ENCODE results near the gene HIBADH.

Gene HIBADH

GRCh38 chr7:27671675-27672074 is 9.0 kb upstream of the HIBADH start:
- no peak overlapping the region for H3K4me3 ChIP-seq (ENCODE audit: low read length, poor library complexity, severe bottlenecking)
- no peaks in the 10 kb centered on the region for H4K20me1 ChIP-seq (ENCODE audit: insufficient read depth, low read length, poor library complexity, severe bottlenecking)
- H3K4me2 ChIP-seq (ENCODE audit: low read depth, low read length, poor library complexity, severe bottlenecking), result no peak overlapping the region
- no peaks in the 10 kb centered on the region for H3K9me2 ChIP-seq (replicated peaks; ENCODE audit: low read depth, low read length)
- no peaks in the 10 kb centered on the region for H3K9me3 ChIP-seq (ENCODE audit: insufficient read depth, low read depth, low read length)
- TF ChIP-seq EZH2phosphoT487 (IDR thresholded peaks at IDR 0.05; ENCODE audit: borderline replicate concordance), result no peak
- no peak for TF ChIP-seq CTCF (conservative IDR thresholded peaks at IDR 0.05; ENCODE audit: low read length)
- H3K79me2 ChIP-seq (ENCODE audit: insufficient read depth, low read length), result no peaks in the 10 kb centered on the region
- no peaks in the 10 kb centered on the region for H3K4me1 ChIP-seq (ENCODE audit: insufficient read depth, low read length, poor library complexity, severe bottlenecking)
- H3K36me3 ChIP-seq (ENCODE audit: insufficient read depth, low read length), result no peaks in the 10 kb centered on the region
- H2AFZ ChIP-seq (ENCODE audit: low read length), result no peak overlapping the region
- H3F3A ChIP-seq (ENCODE audit: low read depth), result no peaks in the 10 kb centered on the region
- no peaks in the 10 kb centered on the region for H3K27me3 ChIP-seq (ENCODE audit: insufficient read depth, low read length, poor library complexity, severe bottlenecking)
- no peak overlapping the region for H3K9ac ChIP-seq (ENCODE audit: low read depth, low read length, poor library complexity, severe bottlenecking)

DNA sequence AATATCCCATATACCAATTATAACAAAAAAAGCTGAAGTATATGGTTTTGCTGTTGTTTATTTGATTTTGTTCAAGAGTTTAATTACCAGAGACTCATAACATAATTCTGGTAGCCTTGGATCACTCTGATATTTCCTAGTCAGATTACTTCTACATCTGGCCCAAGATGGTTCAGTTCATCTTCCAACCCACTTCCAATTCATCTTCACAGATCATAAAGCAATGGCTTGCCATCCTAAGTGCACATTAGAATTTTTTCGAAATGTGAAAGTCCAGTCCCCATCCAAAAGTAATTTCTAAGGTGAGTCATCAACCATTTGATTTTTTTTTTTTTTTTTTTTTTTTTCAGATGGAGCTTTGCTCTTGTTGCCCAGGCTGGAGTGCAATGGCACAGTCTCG is 8.0 kb upstream of the HIBADH start:
- no peak overlapping the region for H2AFZ ChIP-seq (ENCODE audit: low read length)
- no peaks in the 10 kb centered on the region for H3K4me1 ChIP-seq (ENCODE audit: insufficient read depth, low read length, poor library complexity, severe bottlenecking)
- H3K4me3 ChIP-seq (ENCODE audit: low read length, poor library complexity, severe bottlenecking), result no peak overlapping the region
- H3K9me3 ChIP-seq (ENCODE audit: insufficient read depth, low read depth, low read length), result no peaks in the 10 kb centered on the region
- no peaks in the 10 kb centered on the region for H3K36me3 ChIP-seq (ENCODE audit: insufficient read depth, low read length)
- TF ChIP-seq EZH2phosphoT487 (IDR thresholded peaks at IDR 0.05; ENCODE audit: borderline replicate concordance), result no peak
- no peak for TF ChIP-seq CTCF (conservative IDR thresholded peaks at IDR 0.05; ENCODE audit: low read length)
- no peak overlapping the region for H3K9ac ChIP-seq (ENCODE audit: low read depth, low read length, poor library complexity, severe bottlenecking)
- no peaks in the 10 kb centered on the region for H3K27me3 ChIP-seq (ENCODE audit: insufficient read depth, low read length, poor library complexity, severe bottlenecking)
- H3K4me2 ChIP-seq (ENCODE audit: low read depth, low read length, poor library complexity, severe bottlenecking), result no peak overlapping the region
- no peaks in the 10 kb centered on the region for H3F3A ChIP-seq (ENCODE audit: low read depth)
- H4K20me1 ChIP-seq (ENCODE audit: insufficient read depth, low read length, poor library complexity, severe bottlenecking), result no peaks in the 10 kb centered on the region
- H3K79me2 ChIP-seq (ENCODE audit: insufficient read depth, low read length), result no peaks in the 10 kb centered on the region
- no peaks in the 10 kb centered on the region for H3K9me2 ChIP-seq (replicated peaks; ENCODE audit: low read depth, low read length)

DNA sequence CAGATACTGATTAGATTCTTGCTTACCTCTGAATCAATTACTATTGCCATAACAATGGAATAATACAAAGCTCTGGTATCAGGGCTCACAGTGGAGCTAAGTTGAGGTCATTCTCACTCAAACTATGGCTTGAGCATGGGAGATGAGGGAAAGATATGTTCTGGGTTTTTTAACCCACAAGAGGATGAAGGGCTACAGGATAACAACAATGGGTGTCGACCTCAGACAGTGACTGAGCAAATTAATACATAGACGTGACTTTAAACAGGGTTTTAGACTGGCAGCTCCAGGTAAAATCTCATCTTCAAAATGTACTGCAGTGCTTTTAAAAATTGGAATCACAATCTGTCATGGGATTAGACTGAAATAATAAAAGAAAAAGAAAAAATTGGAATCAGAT is 7.5 kb upstream of the HIBADH start:
- TF ChIP-seq CTCF (conservative IDR thresholded peaks at IDR 0.05; ENCODE audit: low read length), result no peak
- no peak for TF ChIP-seq EZH2phosphoT487 (IDR thresholded peaks at IDR 0.05; ENCODE audit: borderline replicate concordance)
- no peaks in the 10 kb centered on the region for H3K9me3 ChIP-seq (ENCODE audit: insufficient read depth, low read depth, low read length)
- H3K9me2 ChIP-seq (replicated peaks; ENCODE audit: low read depth, low read length), result no peaks in the 10 kb centered on the region
- H4K20me1 ChIP-seq (ENCODE audit: insufficient read depth, low read length, poor library complexity, severe bottlenecking), result no peaks in the 10 kb centered on the region
- H2AFZ ChIP-seq (ENCODE audit: low read length), result no peak overlapping the region
- no peak overlapping the region for H3K9ac ChIP-seq (ENCODE audit: low read depth, low read length, poor library complexity, severe bottlenecking)
- no peak overlapping the region for H3K4me3 ChIP-seq (ENCODE audit: low read length, poor library complexity, severe bottlenecking)
- H3K27me3 ChIP-seq (ENCODE audit: insufficient read depth, low read length, poor library complexity, severe bottlenecking), result no peaks in the 10 kb centered on the region
- no peaks in the 10 kb centered on the region for H3F3A ChIP-seq (ENCODE audit: low read depth)
- no peaks in the 10 kb centered on the region for H3K4me1 ChIP-seq (ENCODE audit: insufficient read depth, low read length, poor library complexity, severe bottlenecking)
- no peaks in the 10 kb centered on the region for H3K36me3 ChIP-seq (ENCODE audit: insufficient read depth, low read length)
- no peak overlapping the region for H3K4me2 ChIP-seq (ENCODE audit: low read depth, low read length, poor library complexity, severe bottlenecking)
- H3K79me2 ChIP-seq (ENCODE audit: insufficient read depth, low read length), result no peaks in the 10 kb centered on the region

Data from Loucy (cell line).